Fibroblast of pulmonary artery (primary cell): ENCODE measurements around the gene CRAMP1.

Experiments used
- DNase-seq: peaks from one replicate; pipeline ENCODE4 v3.0.0-alpha.2; 2010; ENCODE audit warnings: low read depth
- H3K4me3 ChIP-seq: replicated peaks from 2 replicates; pipeline ENCODE4 v1.5.1; 2011; ENCODE audit warnings: low read depth, mild to moderate bottlenecking, control low read depth, low read length, moderate library complexity
- TF ChIP-seq, protein P1 (sequence below): IDR thresholded peaks from 2 replicates; pipeline ENCODE4 v1.5.1; 2011; ENCODE audit warnings: mild to moderate bottlenecking, control low read depth, low read length, inconsistent platforms; ENCODE audit errors: missing control alignments

Gene CRAMP1

DNA sequence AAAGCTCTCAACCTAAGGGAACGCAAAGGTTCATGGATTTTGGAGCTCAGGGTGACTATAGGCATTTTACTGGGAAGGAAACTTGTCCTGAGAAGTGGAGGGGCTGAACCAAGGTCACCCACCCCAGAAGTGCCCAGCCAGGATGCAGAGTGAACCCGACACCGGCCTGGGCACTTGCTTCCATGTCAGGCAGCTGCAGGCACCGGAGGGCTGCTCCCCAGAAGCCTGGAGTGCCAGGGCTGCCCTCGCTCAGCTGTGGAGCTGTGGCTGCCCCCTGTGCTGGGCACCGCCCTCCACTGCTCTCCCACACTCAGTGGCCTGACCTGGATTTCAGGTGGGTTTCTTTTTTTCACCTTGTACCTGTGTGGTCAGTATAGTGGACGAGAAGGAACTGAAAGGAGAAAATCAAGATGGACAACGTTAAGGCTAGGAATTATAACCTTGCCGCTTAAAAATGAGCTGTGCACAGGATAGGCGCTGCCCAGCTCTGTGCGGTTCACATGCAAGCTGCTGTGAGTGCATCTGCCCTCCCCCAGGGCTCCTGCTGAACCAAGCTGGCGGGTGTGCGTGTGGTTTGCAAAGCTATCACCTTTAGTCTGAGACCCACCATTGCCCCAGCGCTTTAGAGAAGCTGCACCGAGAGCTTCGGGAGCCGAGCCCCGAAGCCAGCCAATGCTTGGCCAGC lies 96.1 kb downstream of the CRAMP1 start:
- H3K4me3 ChIP-seq = peak overlapping the region; percentile 90
- TF ChIP-seq, protein P1, sequence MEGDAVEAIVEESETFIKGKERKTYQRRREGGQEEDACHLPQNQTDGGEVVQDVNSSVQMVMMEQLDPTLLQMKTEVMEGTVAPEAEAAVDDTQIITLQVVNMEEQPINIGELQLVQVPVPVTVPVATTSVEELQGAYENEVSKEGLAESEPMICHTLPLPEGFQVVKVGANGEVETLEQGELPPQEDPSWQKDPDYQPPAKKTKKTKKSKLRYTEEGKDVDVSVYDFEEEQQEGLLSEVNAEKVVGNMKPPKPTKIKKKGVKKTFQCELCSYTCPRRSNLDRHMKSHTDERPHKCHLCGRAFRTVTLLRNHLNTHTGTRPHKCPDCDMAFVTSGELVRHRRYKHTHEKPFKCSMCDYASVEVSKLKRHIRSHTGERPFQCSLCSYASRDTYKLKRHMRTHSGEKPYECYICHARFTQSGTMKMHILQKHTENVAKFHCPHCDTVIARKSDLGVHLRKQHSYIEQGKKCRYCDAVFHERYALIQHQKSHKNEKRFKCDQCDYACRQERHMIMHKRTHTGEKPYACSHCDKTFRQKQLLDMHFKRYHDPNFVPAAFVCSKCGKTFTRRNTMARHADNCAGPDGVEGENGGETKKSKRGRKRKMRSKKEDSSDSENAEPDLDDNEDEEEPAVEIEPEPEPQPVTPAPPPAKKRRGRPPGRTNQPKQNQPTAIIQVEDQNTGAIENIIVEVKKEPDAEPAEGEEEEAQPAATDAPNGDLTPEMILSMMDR = no peak
- no peak for DNase-seq

DNA sequence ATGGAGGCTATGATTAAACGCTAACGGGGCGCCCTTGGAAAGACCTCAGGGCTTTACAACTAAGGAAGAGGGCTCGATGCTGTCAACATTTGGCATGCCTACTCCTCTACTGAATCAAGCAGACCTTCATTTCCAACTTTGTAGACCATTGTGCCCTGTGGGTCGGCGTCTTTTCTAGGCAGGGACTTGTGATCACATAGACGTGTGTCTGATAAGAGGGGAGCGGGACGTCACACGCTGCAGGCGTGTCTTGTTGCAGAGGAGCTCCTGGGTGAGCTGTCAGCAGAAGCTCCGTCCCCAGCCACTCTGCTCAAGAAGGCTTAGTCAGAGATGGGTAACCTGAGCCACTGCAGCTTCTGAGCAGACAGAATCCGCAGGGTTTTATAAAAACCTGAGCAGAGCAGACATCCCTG lies 96.6 kb downstream of the CRAMP1 start:
- DNase-seq = peak; percentile 57

DNA sequence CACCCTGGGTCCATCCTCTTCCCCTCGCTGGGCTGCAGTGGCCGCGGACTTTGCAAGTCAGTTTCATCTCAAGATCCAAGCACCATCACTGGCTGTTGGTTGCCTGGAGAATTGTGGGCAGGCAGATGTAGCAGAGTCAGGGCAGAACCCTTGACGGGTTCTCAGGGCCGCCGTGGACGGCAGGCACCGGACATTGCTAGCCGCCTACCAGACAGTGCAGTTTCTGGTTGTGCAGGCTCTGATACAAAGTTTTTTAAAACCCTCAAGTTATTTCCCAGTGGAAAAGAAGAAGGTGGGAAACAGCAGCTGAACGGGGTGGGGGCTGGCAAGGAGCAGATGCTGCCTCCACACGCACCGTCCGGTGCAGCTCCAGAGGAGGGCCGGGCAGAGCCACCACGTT lies 97.2 kb downstream of the CRAMP1 start:
- no peak for DNase-seq
- H3K4me3 ChIP-seq = no peak overlapping the region
- TF ChIP-seq, protein P1 = no peak

More for the DNA sequence above, 96.6 kb downstream of the CRAMP1 start:
- TF ChIP-seq, protein P1 = no peak
- H3K4me3 ChIP-seq = no peak overlapping the region

DNA sequence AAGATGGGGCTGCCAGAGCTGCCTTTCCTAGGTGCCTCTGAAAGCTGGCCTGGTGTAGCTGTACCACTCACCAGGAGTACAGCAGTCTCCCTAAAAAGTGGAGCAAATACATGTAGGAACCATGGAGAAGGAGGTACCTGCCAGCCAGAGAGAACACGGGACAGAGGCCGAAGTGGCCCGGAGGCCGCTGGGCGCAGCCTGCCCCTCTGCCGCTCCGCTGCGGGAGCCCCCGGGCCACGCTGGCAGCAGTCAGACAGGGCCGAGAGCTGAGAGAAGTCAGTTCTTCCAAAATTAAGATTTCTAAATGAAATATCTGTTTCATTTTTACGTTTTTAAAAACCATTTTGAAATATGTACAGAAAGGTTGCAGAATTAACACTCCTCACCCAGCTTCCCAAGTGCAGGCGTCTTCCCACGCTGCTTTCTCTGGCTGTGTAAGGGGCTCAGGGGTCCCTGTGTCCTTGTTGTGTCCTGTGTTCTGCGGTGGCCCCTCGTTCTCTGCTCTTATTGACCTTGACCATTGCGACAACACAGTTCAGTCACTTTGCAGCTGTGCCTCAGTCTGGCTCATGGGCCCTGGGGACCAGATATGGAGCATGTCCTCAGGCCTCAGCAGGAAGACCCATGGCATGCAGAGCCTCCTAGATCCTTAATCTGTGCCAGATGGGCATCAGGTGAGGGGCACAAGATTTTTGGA lies 98.8 kb downstream of the CRAMP1 start:
- TF ChIP-seq, protein P1 = no peak
- DNase-seq = no peak
- no peak overlapping the region for H3K4me3 ChIP-seq

DNA sequence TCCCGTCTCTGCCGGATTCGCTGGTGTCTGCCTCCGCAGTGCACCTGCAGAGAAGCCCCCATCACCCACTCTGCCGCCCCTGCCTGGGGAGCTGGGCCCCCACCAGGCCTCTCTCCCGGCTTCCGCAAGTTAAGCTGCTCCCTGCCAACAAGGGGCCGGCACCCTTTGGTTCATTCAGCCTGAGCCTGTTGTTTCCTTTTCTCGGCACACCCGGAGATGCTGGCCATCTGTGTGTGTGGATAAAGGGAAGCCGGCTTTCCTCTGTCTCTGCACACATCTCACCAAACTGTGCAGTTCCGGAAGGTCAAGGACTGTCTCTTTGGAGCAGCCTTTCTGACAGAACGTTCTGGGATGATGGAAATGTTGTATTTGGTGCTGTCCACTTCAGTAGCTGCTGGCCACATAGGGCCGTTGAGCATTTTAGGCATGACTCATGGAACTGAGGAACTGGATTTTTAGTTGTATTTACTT lies 100.7 kb downstream of the CRAMP1 start:
- TF ChIP-seq, protein P1 = no peak
- no peak overlapping the region for H3K4me3 ChIP-seq

DNA sequence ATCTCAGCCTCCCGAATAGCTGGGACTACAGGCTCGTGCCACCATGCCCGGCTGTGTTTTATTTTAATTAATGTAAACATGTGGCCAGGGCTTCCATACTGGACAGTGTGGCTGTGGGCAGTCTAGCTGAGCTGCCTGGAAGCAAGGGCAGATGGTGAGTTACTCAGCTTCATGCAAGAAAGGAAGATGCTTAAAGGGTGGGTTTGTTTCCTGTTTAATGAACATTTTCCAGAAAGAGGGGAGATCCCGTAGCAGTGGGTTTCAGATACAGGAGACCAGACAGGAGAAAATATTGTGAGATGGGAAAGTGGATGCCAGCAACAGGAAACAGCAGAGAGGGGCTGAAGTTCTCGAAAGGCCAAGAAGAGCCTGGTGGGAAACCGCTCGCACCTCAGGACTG lies 101.2 kb downstream of the CRAMP1 start:
- TF ChIP-seq, protein P1 = no peak
- no peak overlapping the region for H3K4me3 ChIP-seq
- DNase-seq = no peak

More for the DNA sequence above, 100.7 kb downstream of the CRAMP1 start:
- DNase-seq = no peak

DNA sequence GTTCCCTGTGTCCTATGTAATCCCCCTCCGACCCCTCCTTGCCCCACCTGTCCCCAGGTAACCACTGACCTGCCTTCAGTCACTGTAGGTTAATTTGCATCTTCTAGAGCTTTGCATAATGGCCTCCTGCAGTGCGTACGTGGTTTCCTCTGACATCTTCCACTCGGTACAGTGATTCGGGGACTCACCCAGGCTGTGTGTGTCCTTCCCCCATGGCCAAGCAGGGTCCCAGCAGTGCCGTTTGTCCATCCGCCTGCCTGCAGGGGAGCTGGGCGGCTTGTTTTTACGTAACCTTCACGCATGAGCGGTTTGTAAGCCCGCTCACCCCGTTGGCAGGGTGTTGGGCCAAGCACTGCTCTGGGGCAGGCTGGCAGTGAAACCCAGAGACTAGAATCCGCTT lies 101.8 kb downstream of the CRAMP1 start:
- H3K4me3 ChIP-seq = no peak overlapping the region
- DNase-seq = no peak
- TF ChIP-seq, protein P1 = no peak
